ENCODE results near the gene SGCD.

SGCD gene

GRCh38 chr5:156395306-156395675 is 68.3 kb downstream of the SGCD start:
- peak overlapping the region in 1 of 11 experiments; percentile 18; a peak in 2 of 22 replicates for H3K27ac ChIP-seq
- TF ChIP-seq Cebpa-rat (IDR thresholded peaks at IDR 0.05) = no peak

GRCh38 chr5:156396063-156396829 is 69.3 kb downstream of the SGCD start:
- no peak overlapping the region for H3K4me2 ChIP-seq
- TF ChIP-seq Cebpa-rat (IDR thresholded peaks at IDR 0.05) = no peak
- no peaks in the 10 kb centered on the region for H3K9me3 ChIP-seq (replicated peaks in 1 of 11)
- H4K20me1 ChIP-seq = no peaks in the 10 kb centered on the region
- H3K36me3 ChIP-seq = no peaks in the 10 kb centered on the region
- no peaks in the 10 kb centered on the region for H3K27me3 ChIP-seq
- H3K4me3 ChIP-seq = no peak overlapping the region
- H3K9ac ChIP-seq = no peak overlapping the region
- H3K27ac ChIP-seq = no peak overlapping the region
- peaks cover 0 to 9% (median 0%) of the 10 kb centered on the region in 10 experiments; a peak in 4 of 20 replicates for H3K4me1 ChIP-seq

More at GRCh38 chr5:156395306-156395675, 68.3 kb downstream of the SGCD start:
- Histone ChIP-seq H3K36me3 (no peaks in the 10 kb centered on the region), H3K4me3 (no peak overlapping the region), H3K4me1 (peaks cover 0 to 9% (median 0%) of the 10 kb centered on the region in 10 experiments; a peak in 4 of 20 replicates), H3K9ac (no peak overlapping the region), H3K4me2 (peak overlapping the region in 2 of 11 experiments; percentile 19 to 28; a peak in 3 of 22 replicates), H4K20me1 (no peaks in the 10 kb centered on the region), H3K9me3 (replicated peaks in 1 of 11) (no peaks in the 10 kb centered on the region), H3K27me3 (no peaks in the 10 kb centered on the region)

GRCh38 chr5:156396830-156397081 is 69.8 kb downstream of the SGCD start:
- Histone ChIP-seq H3K9me3 (replicated peaks in 1 of 11) (no peaks in the 10 kb centered on the region), H3K4me1 (peaks cover 0 to 9% (median 0%) of the 10 kb centered on the region in 10 experiments; a peak in 4 of 20 replicates), H3K27me3 (no peaks in the 10 kb centered on the region), H3K27ac (no peak overlapping the region), H3K4me3 (no peak overlapping the region), H3K36me3 (no peaks in the 10 kb centered on the region), H3K4me2 (no peak overlapping the region), H4K20me1 (no peaks in the 10 kb centered on the region), H3K9ac (no peak overlapping the region)
- no peak for TF ChIP-seq Cebpa-rat (IDR thresholded peaks at IDR 0.05)

- H3K4me3 ChIP-seq = no peak overlapping the region
- no peak overlapping the region for H3K9ac ChIP-seq
- H3K27me3 ChIP-seq = no peaks in the 10 kb centered on the region
- H4K20me1 ChIP-seq = no peaks in the 10 kb centered on the region
- H3K36me3 ChIP-seq = no peaks in the 10 kb centered on the region
- no peak for TF ChIP-seq Cebpa-rat (IDR thresholded peaks at IDR 0.05)
- H3K9me3 ChIP-seq (replicated peaks in 1 of 11) = no peaks in the 10 kb centered on the region
- H3K27ac ChIP-seq = no peak overlapping the region
- no peak overlapping the region for H3K4me2 ChIP-seq
- H3K4me1 ChIP-seq = peaks cover 4 to 15% (median 8%) of the 10 kb centered on the region in 10 experiments; a peak in 10 of 20 replicates
Measured at GRCh38 chr5:156399323-156399722, 72.4 kb downstream of the SGCD start.

GRCh38 chr5:156400231-156400986 is 73.4 kb downstream of the SGCD start:
- Histone ChIP-seq H3K36me3 (no peaks in the 10 kb centered on the region), H3K27ac (no peak overlapping the region), H3K4me1 (peaks cover 0 to 10% (median 7%) of the 10 kb centered on the region in 10 experiments; a peak in 8 of 20 replicates), H3K4me3 (no peak overlapping the region), H3K9me3 (replicated peaks in 1 of 11) (no peaks in the 10 kb centered on the region), H4K20me1 (no peaks in the 10 kb centered on the region), H3K4me2 (no peak overlapping the region), H3K27me3 (no peaks in the 10 kb centered on the region), H3K9ac (no peak overlapping the region)
- no peak for TF ChIP-seq Cebpa-rat (IDR thresholded peaks at IDR 0.05)

GRCh38 chr5:156401804-156402203 is 74.8 kb downstream of the SGCD start:
- Histone ChIP-seq H3K4me2 (no peak overlapping the region), H3K36me3 (no peaks in the 10 kb centered on the region), H3K9me3 (replicated peaks in 1 of 11) (no peaks in the 10 kb centered on the region), H3K27me3 (no peaks in the 10 kb centered on the region), H3K4me3 (no peak overlapping the region), H3K27ac (no peak overlapping the region), H3K4me1 (peaks cover 0 to 10% (median 7%) of the 10 kb centered on the region in 10 experiments; a peak in 7 of 20 replicates), H3K9ac (no peak overlapping the region), H4K20me1 (no peaks in the 10 kb centered on the region)
- no peak for TF ChIP-seq Cebpa-rat (IDR thresholded peaks at IDR 0.05)

- Histone ChIP-seq H3K4me1 (peaks cover 0 to 10% (median 7%) of the 10 kb centered on the region in 10 experiments; a peak in 7 of 20 replicates), H3K9me3 (replicated peaks in 1 of 11) (no peaks in the 10 kb centered on the region), H3K36me3 (no peaks in the 10 kb centered on the region), H3K4me2 (peak overlapping the region in 4 of 11 experiments; percentile 37 to 50 (median 40); a peak in 9 of 22 replicates), H4K20me1 (no peaks in the 10 kb centered on the region), H3K4me3 (no peak overlapping the region), H3K9ac (no peak overlapping the region), H3K27ac (no peak overlapping the region; a peak in 1 of 22 replicates), H3K27me3 (no peaks in the 10 kb centered on the region)
- TF ChIP-seq Cebpa-rat (IDR thresholded peaks at IDR 0.05) = no peak
Measured at GRCh38 chr5:156402387-156402921, 75.5 kb downstream of the SGCD start.

GRCh38 chr5:156405988-156406387 is 79.0 kb downstream of the SGCD start:
- H3K9me3 ChIP-seq (replicated peaks in 1 of 11) = no peaks in the 10 kb centered on the region
- no peak overlapping the region for H3K4me3 ChIP-seq
- TF ChIP-seq Cebpa-rat (IDR thresholded peaks at IDR 0.05) = no peak
- no peak overlapping the region for H3K9ac ChIP-seq
- H3K4me2 ChIP-seq = no peak overlapping the region
- H3K27ac ChIP-seq = no peak overlapping the region
- H4K20me1 ChIP-seq = no peaks in the 10 kb centered on the region
- H3K27me3 ChIP-seq = no peaks in the 10 kb centered on the region
- H3K4me1 ChIP-seq = peaks cover 7 to 13% (median 7%) of the 10 kb centered on the region in 10 experiments; a peak in 14 of 20 replicates
- H3K36me3 ChIP-seq = no peaks in the 10 kb centered on the region

- Histone ChIP-seq H3K4me2 (no peak overlapping the region), H3K9ac (no peak overlapping the region), H4K20me1 (no peaks in the 10 kb centered on the region), H3K4me3 (no peak overlapping the region), H3K27ac (no peak overlapping the region), H3K4me1 (peaks cover 6 to 15% (median 10%) of the 10 kb centered on the region in 10 experiments; a peak in 15 of 20 replicates), H3K9me3 (replicated peaks in 1 of 11) (no peaks in the 10 kb centered on the region), H3K27me3 (no peaks in the 10 kb centered on the region), H3K36me3 (no peaks in the 10 kb centered on the region)
- no peak for TF ChIP-seq Cebpa-rat (IDR thresholded peaks at IDR 0.05)
Measured at GRCh38 chr5:156407251-156407650, 80.3 kb downstream of the SGCD start.
